Calu3 (cell line): ENCODE measurements around the gene RHCG. TPM values are rescaled to one million over a fixed set of nuclear protein-coding genes. Genes with fewer than 3 reads are reported as not detected.

ENCODE experiments used
- BruUV-seq: library from RNA; stranded (reverse); fragments of 400-500 nt; replicated peaks from 2 replicates; lab custom pipeline; 2021; lab: Mats Ljungman, UMichigan
- CTCF ChIA-PET: fragments of 300-600 bp; sonication (Branson Sonifier 250); formaldehyde crosslinking; loops from one replicate; lab custom pipeline; 2022; ENCODE audit warnings: antibody characterized with exemption; lab: Charles Lee
- DNase-seq: peaks from one replicate; pipeline ENCODE4 v3.0.0; 2022
- H3K27ac Mint-ChIP-seq: one replicate; pipeline ENCODE4 v1.8.0; 2022; ENCODE audit warnings: mixed read lengths; ENCODE audit not compliant: unreplicated experiment
- H3K27me3 Mint-ChIP-seq: one replicate; pipeline ENCODE4 v1.8.0; 2022; ENCODE audit warnings: mixed read lengths; ENCODE audit not compliant: unreplicated experiment
- H3K36me3 Mint-ChIP-seq: one replicate; pipeline ENCODE4 v1.8.0; 2022; ENCODE audit warnings: mild to moderate bottlenecking, moderate library complexity, mixed read lengths; ENCODE audit not compliant: insufficient read depth, unreplicated experiment
- H3K4me1 Mint-ChIP-seq: one replicate; pipeline ENCODE4 v1.8.0; 2022; ENCODE audit warnings: mild to moderate bottlenecking, low read depth, mixed read lengths; ENCODE audit not compliant: unreplicated experiment
- H3K4me3 Mint-ChIP-seq: one replicate; pipeline ENCODE4 v1.8.0; 2022; ENCODE audit warnings: mild to moderate bottlenecking, low read depth, moderate library complexity, mixed read lengths; ENCODE audit not compliant: unreplicated experiment
- H3K9me3 Mint-ChIP-seq: one replicate; pipeline ENCODE4 v1.8.0; 2022; ENCODE audit warnings: low read depth, mixed read lengths; ENCODE audit not compliant: unreplicated experiment
- intact Hi-C: fragments of 100-400 bp; cut with micrococcal nuclease; formaldehyde crosslinking; loops from one replicate; pipeline ENCODE4 v1.10.0; 2022; ENCODE audit not compliant: unreplicated experiment
- total RNA-seq: library from RNA; stranded (reverse); gene quantifications from 2 replicates; pipeline ENCODE4 v1.2.3, GENCODE V29; 2022
- TF ChIP-seq, protein P1 (sequence below): fragments of 200-600 bp; IDR thresholded peaks from one replicate; pipeline ENCODE4 v1.8.0; 2022; ENCODE audit warnings: antibody characterized with exemption; ENCODE audit not compliant: unreplicated experiment

The RHCG gene
- total RNA-seq, 1 experiment from 2014 or later = 0.59 TPM

DNA sequence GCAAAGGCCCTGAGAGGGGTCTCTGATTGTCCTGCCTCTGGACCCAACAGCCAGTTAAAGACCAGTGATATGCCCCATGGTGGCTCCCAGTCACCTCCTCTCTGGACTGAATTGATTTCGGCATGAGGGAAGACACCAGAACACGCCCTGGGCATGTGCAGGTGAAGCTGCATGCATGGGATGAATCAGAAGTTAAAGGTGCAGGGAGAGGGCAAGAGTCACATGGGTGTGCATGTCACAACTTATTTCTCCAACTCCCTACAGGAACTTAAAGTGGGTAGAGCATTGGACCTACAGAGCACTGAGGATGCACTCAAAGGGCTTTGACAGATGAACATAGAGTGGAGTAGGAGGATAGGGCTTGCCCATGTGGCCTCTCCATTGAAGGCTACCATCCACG is 16.9 kb upstream of the RHCG start:
- Mint-ChIP-seq H3K4me3 (no peak overlapping the region), H3K27me3 (peaks cover 46% of the 10 kb centered on the region), H3K36me3 (no peaks in the 10 kb centered on the region), H3K4me1 (peaks cover 16% of the 10 kb centered on the region), H3K27ac (no peak overlapping the region), H3K9me3 (no peaks in the 10 kb centered on the region)
- no TSS peak for BruUV-seq
- TF ChIP-seq, protein P1, sequence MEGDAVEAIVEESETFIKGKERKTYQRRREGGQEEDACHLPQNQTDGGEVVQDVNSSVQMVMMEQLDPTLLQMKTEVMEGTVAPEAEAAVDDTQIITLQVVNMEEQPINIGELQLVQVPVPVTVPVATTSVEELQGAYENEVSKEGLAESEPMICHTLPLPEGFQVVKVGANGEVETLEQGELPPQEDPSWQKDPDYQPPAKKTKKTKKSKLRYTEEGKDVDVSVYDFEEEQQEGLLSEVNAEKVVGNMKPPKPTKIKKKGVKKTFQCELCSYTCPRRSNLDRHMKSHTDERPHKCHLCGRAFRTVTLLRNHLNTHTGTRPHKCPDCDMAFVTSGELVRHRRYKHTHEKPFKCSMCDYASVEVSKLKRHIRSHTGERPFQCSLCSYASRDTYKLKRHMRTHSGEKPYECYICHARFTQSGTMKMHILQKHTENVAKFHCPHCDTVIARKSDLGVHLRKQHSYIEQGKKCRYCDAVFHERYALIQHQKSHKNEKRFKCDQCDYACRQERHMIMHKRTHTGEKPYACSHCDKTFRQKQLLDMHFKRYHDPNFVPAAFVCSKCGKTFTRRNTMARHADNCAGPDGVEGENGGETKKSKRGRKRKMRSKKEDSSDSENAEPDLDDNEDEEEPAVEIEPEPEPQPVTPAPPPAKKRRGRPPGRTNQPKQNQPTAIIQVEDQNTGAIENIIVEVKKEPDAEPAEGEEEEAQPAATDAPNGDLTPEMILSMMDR = no peak
- intact Hi-C loops = no loop called here
- DNase-seq = no peak
- CTCF ChIA-PET = no interaction called here

GRCh38 chr15:89512631-89513030 is 16.2 kb upstream of the RHCG start:
- no peak overlapping the region for H3K27ac Mint-ChIP-seq
- intact Hi-C loops = no loop called here
- CTCF ChIA-PET = no interaction called here
- H3K9me3 Mint-ChIP-seq = no peaks in the 10 kb centered on the region
- no peak for DNase-seq
- peaks cover 16% of the 10 kb centered on the region for H3K4me1 Mint-ChIP-seq
- no peaks in the 10 kb centered on the region for H3K36me3 Mint-ChIP-seq
- no TSS peak for BruUV-seq
- TF ChIP-seq, protein P1 = no peak
- peaks cover 46% of the 10 kb centered on the region for H3K27me3 Mint-ChIP-seq
- no peak overlapping the region for H3K4me3 Mint-ChIP-seq

DNA sequence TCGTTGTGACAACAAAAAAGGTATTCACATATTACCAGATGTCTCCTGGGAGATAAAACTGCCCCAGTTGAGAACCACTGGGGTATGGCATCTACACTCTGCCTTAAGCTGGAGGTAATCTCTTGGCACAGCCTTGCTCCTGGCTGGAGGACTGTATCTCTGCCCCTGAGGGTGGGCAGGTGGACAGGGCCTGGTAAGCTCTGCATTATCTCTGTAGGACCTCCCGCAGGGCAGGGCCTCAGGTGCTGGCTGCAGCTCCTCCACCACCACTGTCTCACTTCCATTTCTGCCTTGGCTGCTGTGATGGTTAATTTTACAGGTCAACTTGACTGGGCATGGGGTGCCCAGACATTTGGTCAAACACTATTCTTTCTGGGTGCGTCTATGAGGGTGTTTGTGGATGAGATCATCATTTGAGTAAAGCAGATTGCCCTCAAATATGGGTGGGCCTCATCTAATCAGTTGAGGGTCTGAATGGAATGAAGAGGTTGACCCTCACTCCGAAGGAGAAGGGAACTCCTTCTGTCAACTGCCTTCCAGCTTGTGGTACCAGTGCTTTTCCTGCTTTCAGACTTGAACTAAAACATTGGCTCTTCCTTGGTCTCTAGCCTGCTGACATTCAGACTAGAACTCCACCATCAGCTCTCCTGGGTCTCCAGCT is 9.8 kb upstream of the RHCG start:
- no peak for DNase-seq
- no TSS peak for BruUV-seq
- Mint-ChIP-seq H3K9me3 (no peaks in the 10 kb centered on the region), H3K27me3 (peaks cover 13% of the 10 kb centered on the region), H3K36me3 (peaks cover 5% of the 10 kb centered on the region), H3K4me3 (no peak overlapping the region), H3K27ac (no peak overlapping the region), H3K4me1 (peaks cover 22% of the 10 kb centered on the region)
- intact Hi-C loops = no loop called here
- CTCF ChIA-PET = interaction anchor here (0.6 to 1.7 kb wide), 2 partner anchors 14 to 30 kb away, joined by 3 to 16 read pairs; no protein-coding TSS in a partner anchor
- TF ChIP-seq, protein P1 = no peak

DNA sequence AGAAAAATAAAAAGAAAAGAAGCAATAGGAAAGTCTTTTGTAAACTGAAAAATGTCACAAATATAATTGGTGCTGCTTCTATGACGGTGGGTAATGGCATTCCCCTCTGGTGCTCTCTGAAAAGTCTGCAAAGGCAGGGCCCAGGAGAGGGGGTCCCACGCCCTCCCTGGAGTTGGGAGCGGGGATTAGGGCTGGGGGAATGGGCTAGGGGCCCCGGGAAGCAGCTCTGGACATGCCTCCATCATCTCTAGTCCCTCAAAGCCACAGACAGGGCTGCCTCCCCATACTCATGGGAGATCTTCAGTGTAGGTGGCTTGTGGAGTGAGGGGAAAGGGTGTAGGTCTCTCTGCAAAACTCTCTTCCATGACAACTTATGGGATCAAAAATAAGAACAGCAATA is 7.8 kb upstream of the RHCG start:
- no TSS peak for BruUV-seq
- H3K27ac Mint-ChIP-seq = no peak overlapping the region
- no peaks in the 10 kb centered on the region for H3K27me3 Mint-ChIP-seq
- intact Hi-C loops = no loop called here
- peaks cover 5% of the 10 kb centered on the region for H3K36me3 Mint-ChIP-seq
- TF ChIP-seq, protein P1 = no peak
- no peaks in the 10 kb centered on the region for H3K9me3 Mint-ChIP-seq
- peaks cover 37% of the 10 kb centered on the region for H3K4me1 Mint-ChIP-seq
- no peak for DNase-seq
- CTCF ChIA-PET = interaction anchor here (1.1 kb wide), 1 partner anchor 24 kb away, joined by 3 read pairs; no protein-coding TSS in a partner anchor
- no peak overlapping the region for H3K4me3 Mint-ChIP-seq
